Erythroblast (primary cell): ENCODE results near the gene EDN2.

Experiments used
- GATA1 ChIP-seq: IDR thresholded peaks from 2 replicates; pipeline ENCODE4 v1.6.1; 2011; ENCODE audit warnings: low read depth, mild to moderate bottlenecking, control low read depth, low read length, moderate library complexity
- POLR2A ChIP-seq: IDR thresholded peaks from 2 replicates; pipeline ENCODE4 v1.6.1; 2011; ENCODE audit warnings: mild to moderate bottlenecking, low read length

DNA sequence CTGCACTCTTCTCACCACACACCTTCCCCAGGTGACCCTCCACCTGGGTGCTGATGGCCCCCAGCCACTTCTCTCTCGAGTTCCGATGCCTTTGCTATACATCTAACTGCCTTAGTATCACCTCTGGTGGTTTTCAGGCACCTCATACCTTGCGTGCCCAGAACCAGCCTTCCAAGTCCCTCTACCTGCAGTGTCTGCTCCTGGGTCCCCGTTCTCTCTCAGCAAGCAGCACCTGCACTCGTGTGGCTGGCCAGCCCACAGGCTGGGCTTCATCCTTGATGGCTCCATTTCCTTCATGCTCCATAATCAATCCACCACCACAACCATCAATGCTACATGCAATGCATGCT lies 49.2 kb upstream of the EDN2 start:
- TF ChIP-seq POLR2A (no peak), GATA1 (no peak)
